Endometrial microvascular endothelial cells (primary cell): Measurements from ENCODE around the gene CTSF. TPM values are rescaled to one million over a fixed set of nuclear protein-coding genes. Genes with fewer than 3 reads are reported as not detected.

Experiments
- in situ Hi-C: cut with HindIII; loops from 2 replicates; pipeline ENCODE4 v1.10.0; 2017; ENCODE audit warnings: low sequenced_read_pairs, low pct_unique_long_range_greater_than_20kb; ENCODE audit errors: inconsistent ontology term
- total RNA-seq: library from RNA; depleted of rRNA; stranded (reverse); fragments of >200 nt; gene quantifications from one replicate; pipeline ENCODE4 v1.2.3, GENCODE V29; 2015; ENCODE audit errors: inconsistent ontology term

Gene CTSF
- total RNA-seq, 1 donor from 2014 or later: 17.6 TPM

- in situ Hi-C loops: no loop called here
Measured at GRCh38 chr11:66562907-66563583, 5.4 kb downstream of the CTSF start.

GRCh38 chr11:66562275-66562674 is 6.1 kb downstream of the CTSF start:
- in situ Hi-C loops: no loop called here

- in situ Hi-C loops: no loop called here
Measured at GRCh38 chr11:66561975-66562248, 6.5 kb downstream of the CTSF start.

- in situ Hi-C loops: no loop called here
Measured at GRCh38 chr11:66561178-66561974, 7.0 kb downstream of the CTSF start.

- in situ Hi-C loops: no loop called here
Measured at GRCh38 chr11:66559866-66560676, 8.3 kb downstream of the CTSF start.

- in situ Hi-C loops: no loop called here
Measured at GRCh38 chr11:66559142-66559865, 9.1 kb downstream of the CTSF start.

- in situ Hi-C loops: no loop called here
Measured at GRCh38 chr11:66557733-66558326, 10.6 kb downstream of the CTSF start.

GRCh38 chr11:66556086-66556485 is 12.3 kb downstream of the CTSF start:
- in situ Hi-C loops: no loop called here

- in situ Hi-C loops: no loop called here
Measured at GRCh38 chr11:66555416-66555815, 13.0 kb downstream of the CTSF start.

GRCh38 chr11:66554602-66555001 is 13.8 kb downstream of the CTSF start:
- in situ Hi-C loops: no loop called here

GRCh38 chr11:66550887-66551286 is 17.5 kb downstream of the CTSF start:
- in situ Hi-C loops: no loop called here

- in situ Hi-C loops: no loop called here
Measured at GRCh38 chr11:66549696-66550095, 18.7 kb downstream of the CTSF start.

- in situ Hi-C loops: no loop called here
Measured at GRCh38 chr11:66548774-66549630, 19.4 kb downstream of the CTSF start.

GRCh38 chr11:66548041-66548440 is 20.4 kb downstream of the CTSF start:
- in situ Hi-C loops: no loop called here

- in situ Hi-C loops: no loop called here
Measured at GRCh38 chr11:66547662-66548009, 20.8 kb downstream of the CTSF start.

GRCh38 chr11:66546966-66547661 is 21.3 kb downstream of the CTSF start:
- in situ Hi-C loops: no loop called here

GRCh38 chr11:66546368-66546965 is 21.9 kb downstream of the CTSF start, which contains the start of gene ACTN3:
ACTN3 (plus strand) TSS chr11:66546903; CDS start chr11:66546938, 35 bp downstream.
- in situ Hi-C loops: no loop called here
